Ovary (tissue), 3 donors: ENCODE measurements around the gene IKZF1.

Experiments used
- POLR2A ChIP-seq: fragments of 450-650 bp; IDR thresholded peaks from one replicate; pipeline ENCODE4 v1.6.1; 2017; ENCODE audit warnings: antibody characterized with exemption, mild to moderate bottlenecking, moderate library complexity
- TF ChIP-seq, protein P1 (sequence below), 3 donors: fragments of 450-650 bp in 2 of 3; fragments of 200-600 bp in 1 of 3; IDR thresholded peaks; one replicate each; pipeline versions ENCODE4 v1.5.1 to v1.8.0; 2016 to 2022; ENCODE audit warnings: antibody characterized with exemption in 3 of 3, mild to moderate bottlenecking in 1 of 3
- donor health status: DM: no; HTN: no; CAD: no.

DNA sequence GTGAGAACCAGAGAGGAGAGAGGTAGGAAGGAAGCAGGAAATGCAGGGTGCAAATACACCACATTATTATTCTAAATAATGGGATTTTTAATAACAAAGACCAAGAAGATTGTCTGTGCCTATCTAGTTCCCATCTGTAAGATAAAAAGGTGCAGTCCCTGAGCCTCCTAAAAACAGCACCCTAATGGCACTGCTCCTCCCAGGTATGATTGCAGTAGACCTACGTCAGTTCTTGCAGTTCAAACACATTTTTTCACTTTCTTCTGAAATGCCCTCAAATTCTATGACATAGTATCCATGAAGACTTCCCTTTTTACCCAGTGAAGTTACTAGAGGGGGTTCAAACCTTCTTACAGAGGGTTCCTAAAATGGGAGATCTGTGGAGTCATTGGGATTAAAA, 75.0 kb downstream of the IKZF1 start:
- TF ChIP-seq, protein P1, sequence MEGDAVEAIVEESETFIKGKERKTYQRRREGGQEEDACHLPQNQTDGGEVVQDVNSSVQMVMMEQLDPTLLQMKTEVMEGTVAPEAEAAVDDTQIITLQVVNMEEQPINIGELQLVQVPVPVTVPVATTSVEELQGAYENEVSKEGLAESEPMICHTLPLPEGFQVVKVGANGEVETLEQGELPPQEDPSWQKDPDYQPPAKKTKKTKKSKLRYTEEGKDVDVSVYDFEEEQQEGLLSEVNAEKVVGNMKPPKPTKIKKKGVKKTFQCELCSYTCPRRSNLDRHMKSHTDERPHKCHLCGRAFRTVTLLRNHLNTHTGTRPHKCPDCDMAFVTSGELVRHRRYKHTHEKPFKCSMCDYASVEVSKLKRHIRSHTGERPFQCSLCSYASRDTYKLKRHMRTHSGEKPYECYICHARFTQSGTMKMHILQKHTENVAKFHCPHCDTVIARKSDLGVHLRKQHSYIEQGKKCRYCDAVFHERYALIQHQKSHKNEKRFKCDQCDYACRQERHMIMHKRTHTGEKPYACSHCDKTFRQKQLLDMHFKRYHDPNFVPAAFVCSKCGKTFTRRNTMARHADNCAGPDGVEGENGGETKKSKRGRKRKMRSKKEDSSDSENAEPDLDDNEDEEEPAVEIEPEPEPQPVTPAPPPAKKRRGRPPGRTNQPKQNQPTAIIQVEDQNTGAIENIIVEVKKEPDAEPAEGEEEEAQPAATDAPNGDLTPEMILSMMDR (IDR thresholded peaks at IDR 0.05), result no peak
- TF ChIP-seq POLR2A, result no peak
